IPS-NIHi7 (cell line): ENCODE measurements around the gene ABCA4.
A peak's percentile ranks its signal among the peaks of the same experiment; 100 is the strongest.

Source experiments
- DNase-seq: peaks from one replicate; pipeline ENCODE4 v3.0.0; 2012; ENCODE audit warnings: mixed read lengths; ENCODE audit errors: extremely low spot score

ABCA4 gene

GRCh38 chr1:94104776-94105580, 16.0 kb downstream of the ABCA4 start:
- no peak for DNase-seq

GRCh38 chr1:94104127-94104684, 16.7 kb downstream of the ABCA4 start:
- DNase-seq: no peak

DNA sequence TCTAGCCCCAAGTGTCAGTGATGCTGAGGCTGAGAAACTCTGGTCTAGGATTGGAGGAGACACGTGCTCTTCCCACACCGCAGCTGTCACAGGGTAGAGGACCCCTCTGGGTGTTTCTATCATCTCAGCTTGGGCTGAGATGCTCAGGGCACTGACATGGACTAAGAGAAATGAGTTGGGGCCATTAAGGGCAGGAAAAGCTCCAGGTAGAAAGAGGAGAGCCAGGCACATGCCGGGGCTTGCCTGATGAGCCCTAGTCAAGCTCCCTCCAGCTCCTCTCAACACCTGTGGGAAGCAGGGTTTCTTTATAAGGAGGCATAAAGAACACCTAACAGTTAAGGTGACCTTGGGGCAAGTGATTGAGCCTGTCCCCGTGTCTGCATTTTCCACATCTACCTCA, 17.3 kb downstream of the ABCA4 start:
- DNase-seq: no peak

DNA sequence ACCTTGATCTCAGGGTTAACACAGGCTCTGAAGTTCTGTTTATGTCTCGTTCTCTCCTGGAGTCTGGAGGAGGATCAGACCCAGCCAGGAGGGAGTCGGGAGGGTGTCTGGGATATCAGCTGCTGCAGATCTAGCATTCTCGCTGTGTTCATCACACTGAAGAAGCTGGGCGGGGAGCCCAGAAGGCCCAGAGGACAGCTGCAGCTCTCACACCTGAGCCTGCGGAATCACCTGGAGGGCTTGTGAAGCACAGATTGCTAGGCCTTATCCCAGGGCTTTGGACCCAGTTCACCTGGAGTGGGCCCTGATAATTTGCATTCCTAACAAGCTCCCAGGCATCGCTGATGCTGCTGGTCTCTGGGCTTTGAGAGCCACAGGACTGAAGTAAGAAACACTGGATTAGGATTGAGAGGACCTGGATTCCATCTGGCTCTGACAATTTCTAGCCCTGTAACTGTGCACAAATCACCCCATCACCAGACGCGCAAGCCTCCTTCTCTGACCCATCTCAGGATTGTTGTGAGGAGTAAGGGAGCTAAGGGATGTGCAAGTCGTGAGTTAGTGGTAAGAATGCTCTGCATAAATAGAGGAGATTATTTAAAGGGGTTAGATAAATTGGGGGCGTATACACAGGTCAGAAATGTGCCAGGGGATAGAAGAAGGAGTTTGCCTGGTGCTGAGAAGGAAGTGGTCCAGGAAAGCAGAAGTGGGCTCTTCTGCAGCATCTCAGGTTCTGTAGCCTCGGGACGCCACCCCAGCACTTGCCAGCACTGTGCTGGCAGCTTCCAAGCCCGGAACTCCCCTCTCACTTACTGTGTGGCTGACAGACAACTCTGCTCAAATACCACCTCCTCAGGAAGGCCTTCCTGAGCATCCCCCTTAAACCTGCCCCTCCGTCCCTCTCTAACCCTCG, 19.1 kb downstream of the ABCA4 start:
- DNase-seq: no peak

- no peak for DNase-seq
Observed at GRCh38 chr1:94100785-94101612, 19.9 kb downstream of the ABCA4 start.

- DNase-seq: no peak
Observed at GRCh38 chr1:94100129-94100784, 20.7 kb downstream of the ABCA4 start.

DNA sequence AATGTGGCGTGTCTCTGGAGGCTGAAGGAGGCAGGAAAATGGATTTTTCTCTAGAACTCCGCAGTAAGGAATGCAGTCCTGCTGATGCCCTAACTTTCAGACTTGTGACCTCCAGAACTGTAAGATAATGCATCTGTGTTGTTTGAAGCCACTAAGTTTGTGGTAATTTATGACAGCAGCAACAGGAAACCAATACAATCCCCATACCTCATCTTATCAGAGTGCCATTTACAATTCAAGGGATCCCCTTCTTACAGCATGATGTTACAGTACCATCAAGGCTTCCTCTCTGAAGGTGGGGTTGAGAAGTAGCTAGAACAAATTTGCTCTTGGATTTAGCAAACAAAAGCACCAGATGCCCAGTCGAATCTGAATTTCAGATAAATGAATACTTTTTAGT, 21.6 kb downstream of the ABCA4 start:
- DNase-seq: no peak

DNA sequence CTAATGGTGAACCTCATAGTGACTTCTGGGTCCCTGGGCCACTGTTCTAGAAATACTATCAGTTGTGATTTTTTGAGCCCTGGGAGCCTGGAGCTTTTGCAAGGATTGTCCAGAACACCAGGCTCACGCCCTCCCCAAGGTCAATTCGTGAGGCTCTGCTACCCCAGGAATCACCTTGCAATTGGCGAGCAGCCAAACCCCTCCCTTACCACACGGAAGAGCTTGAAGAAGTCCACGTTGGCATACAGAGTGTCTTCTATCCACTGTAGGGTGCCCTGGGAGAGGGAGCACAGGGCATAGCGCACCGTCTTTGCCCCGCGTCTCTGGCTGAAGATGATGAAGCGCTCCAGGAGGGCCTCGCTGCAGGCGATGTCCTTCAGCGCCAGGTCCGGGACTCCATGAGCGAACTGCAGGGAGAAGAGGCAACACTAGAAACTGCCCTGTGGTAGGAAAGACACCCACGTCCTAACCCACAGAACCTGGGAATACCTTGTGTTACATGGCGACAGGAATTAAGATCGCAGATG, 22.3 kb downstream of the ABCA4 start:
- DNase-seq: no peak

DNA sequence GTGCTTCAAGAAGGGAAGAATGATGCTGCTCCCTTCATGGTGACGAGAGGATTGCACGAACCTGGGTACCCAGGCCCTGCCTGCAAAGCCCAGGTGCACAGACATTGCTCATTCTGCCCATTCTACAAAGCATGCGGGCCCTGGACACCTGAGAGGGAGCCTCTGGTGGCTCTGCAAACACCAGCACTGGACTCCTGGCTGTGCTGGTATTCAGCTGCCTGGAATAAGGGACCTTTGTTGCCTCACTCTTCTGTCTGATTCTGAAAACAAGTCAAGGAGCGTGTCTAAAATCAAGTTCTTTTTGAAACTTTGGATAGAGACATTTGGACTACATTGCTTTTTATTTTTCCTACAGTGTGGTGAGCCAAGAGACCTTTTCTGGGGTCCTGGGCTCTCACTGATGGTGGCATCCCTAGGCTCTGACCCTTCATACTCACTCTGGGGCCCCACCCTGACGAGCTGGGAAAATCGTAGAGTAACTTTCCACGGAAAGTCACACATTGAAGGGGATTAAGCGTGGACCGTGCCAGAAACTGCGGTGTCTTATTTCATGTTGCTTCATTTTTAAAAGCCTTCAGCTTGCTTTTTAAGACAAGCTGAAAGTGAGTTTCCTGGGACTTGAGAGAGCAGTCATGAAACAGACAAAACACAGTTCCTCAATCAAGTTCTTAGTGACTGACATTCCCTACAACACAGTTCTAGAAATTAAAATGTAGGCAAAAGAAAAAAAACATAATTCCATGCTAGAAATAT, 24.0 kb downstream of the ABCA4 start:
- DNase-seq: no peak

DNA sequence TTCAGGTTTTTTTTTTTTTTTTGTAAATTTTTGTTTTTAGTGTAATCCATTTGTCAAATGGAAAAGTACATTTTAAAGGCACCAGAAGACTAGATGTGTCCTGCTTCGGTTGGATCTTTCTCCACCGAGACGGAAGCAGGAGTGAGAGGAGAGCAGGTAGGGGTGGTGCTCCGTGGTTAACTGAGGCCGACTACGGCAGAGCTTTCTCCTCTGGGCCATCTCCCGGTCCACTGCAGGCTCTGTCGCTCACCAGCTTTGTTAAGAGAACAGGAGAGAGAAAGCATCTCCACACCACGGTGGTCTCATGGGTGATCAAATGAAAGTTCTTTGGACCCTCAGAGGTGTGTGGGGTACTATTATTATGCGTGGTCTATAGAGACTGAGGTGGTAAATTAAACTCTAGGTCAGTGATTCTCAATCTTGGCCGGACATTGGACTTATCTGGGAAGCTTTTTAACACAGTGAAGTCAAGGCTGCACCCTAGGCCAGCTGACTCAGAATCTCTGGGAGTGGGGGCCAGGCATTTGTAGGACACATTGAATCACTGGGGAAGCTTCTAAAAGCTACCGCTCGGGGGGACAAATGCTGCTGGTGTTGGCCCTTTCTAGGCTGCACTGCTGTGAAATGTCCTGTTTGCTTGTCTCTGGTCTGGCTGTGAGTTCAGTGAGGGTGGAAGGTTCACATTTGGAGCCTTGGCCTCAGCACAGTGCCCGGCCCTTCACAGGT, 25.0 kb downstream of the ABCA4 start:
- no peak for DNase-seq

- no peak for DNase-seq
Observed at GRCh38 chr1:94095112-94095637, 25.8 kb downstream of the ABCA4 start.

GRCh38 chr1:94094469-94095111, 26.4 kb downstream of the ABCA4 start:
- DNase-seq: no peak

DNA sequence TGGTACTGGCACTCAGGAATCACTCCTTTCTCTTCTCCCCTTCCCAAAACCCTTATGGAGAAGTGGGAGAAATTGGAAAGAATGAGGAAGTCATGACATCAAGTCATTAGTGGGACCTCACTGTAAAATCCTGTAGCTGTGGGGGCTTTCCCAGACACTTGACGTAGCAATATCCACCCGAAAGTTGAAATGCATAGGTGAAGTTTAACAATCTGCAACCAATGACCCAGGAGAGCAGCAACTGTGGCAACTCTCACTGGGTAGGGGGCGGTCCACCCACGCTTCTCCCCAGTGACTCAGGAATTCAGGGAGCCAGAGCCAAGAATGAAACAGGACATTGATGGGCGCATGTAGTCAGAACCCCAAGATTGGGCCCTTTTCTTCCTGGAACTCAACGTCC, 27.0 kb downstream of the ABCA4 start:
- peak; percentile 42 for DNase-seq

DNA sequence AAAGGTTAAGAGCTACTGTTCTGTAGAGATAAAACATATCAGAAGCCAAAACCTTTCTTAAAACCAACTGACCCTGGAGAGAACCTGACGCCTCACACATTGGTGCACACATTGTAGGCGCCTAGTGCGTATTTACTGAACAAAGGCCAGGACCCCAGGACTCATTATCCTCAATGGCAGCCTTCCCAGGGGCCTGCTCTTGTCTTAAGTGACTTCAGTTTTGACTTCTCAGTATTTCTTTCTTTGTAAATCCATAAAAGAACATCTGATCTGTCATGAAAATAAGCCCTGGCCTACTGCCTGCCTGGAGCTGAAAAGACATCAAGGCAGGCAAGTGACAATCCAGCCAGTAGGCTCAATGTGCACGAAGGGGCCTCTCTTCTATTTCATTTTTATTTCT, 27.6 kb downstream of the ABCA4 start:
- no peak for DNase-seq

- peak; percentile 38 for DNase-seq
Observed at GRCh38 chr1:94092210-94092613, 28.7 kb downstream of the ABCA4 start.

GRCh38 chr1:94090761-94091160, 30.2 kb downstream of the ABCA4 start:
- DNase-seq: peak; percentile 28

DNA sequence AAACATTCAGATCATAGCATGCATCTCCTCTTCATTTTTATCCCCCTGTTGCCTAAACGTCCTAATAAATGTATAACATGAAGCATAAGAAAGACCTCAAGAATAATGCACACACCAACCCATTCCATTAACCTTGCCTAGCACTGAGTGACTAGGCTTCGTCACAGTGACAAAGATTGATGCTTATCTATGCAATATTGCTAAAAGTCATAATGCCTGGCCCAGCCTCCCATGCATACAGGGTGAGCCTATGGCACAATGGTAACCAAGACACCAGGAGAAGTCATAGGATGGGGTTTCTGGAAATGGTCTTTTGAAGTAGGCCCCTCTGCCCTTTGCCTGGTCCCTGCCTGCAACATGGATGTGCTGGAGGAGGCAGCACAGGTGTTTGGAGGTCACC, 33.8 kb downstream of the ABCA4 start:
- no peak for DNase-seq

GRCh38 chr1:94084547-94084946, 36.4 kb downstream of the ABCA4 start:
- no peak for DNase-seq

- DNase-seq: no peak
Observed at GRCh38 chr1:94084085-94084484, 36.9 kb downstream of the ABCA4 start.
